ENCODE measurements around the gene FSTL4.

DNA sequence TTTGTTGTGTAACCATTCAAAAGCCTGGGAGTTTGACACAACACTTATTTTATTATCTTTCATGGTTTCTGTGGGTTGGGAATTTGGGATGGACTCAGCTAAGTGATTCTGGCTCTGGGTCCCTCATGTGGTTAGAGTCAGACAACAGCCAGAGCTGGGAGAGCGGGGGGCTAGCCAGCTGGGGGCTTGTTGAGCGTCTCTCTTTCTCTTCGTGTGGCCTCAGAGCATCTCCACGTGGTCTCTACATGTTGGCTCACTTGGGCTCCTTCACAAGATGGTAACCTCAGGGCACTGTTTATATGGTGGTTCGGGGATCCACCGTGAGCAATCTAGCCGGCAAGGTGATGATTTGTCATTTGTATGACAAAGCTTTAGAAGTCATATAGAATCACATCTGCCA, 73.6 kb downstream of the FSTL4 start:
- TF ChIP-seq, protein P1, sequence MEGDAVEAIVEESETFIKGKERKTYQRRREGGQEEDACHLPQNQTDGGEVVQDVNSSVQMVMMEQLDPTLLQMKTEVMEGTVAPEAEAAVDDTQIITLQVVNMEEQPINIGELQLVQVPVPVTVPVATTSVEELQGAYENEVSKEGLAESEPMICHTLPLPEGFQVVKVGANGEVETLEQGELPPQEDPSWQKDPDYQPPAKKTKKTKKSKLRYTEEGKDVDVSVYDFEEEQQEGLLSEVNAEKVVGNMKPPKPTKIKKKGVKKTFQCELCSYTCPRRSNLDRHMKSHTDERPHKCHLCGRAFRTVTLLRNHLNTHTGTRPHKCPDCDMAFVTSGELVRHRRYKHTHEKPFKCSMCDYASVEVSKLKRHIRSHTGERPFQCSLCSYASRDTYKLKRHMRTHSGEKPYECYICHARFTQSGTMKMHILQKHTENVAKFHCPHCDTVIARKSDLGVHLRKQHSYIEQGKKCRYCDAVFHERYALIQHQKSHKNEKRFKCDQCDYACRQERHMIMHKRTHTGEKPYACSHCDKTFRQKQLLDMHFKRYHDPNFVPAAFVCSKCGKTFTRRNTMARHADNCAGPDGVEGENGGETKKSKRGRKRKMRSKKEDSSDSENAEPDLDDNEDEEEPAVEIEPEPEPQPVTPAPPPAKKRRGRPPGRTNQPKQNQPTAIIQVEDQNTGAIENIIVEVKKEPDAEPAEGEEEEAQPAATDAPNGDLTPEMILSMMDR (conservative IDR thresholded peaks at IDR 0.05; ENCODE audit: low read length) = no peak
- no peak for TF ChIP-seq EZH2phosphoT487 (IDR thresholded peaks at IDR 0.05; ENCODE audit: borderline replicate concordance, low read depth, low read length)
